ENCODE measurements around the gene PRB3.

DNA sequence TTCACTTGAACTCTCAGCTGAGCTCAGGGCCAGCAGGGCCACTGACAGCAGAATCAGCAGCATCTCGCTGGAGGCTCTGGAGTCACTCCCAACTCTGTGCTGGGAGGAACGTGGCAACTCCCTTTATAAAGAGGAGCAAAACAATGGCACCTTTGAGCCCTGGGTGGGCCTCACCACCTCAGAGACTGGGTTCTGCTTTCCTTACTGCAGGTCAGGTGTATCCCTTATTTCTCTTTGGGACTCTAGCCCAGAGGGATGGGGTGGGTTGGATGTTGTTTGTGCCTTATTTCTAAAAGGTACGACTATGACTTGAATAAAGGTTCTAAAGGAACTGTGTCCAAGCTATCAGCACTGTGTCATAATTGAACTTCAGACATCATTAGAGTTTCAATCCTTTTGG is 40.8 kb upstream of the PRB3 start, which contains the start of gene PRB4:
- TF ChIP-seq, protein P1, sequence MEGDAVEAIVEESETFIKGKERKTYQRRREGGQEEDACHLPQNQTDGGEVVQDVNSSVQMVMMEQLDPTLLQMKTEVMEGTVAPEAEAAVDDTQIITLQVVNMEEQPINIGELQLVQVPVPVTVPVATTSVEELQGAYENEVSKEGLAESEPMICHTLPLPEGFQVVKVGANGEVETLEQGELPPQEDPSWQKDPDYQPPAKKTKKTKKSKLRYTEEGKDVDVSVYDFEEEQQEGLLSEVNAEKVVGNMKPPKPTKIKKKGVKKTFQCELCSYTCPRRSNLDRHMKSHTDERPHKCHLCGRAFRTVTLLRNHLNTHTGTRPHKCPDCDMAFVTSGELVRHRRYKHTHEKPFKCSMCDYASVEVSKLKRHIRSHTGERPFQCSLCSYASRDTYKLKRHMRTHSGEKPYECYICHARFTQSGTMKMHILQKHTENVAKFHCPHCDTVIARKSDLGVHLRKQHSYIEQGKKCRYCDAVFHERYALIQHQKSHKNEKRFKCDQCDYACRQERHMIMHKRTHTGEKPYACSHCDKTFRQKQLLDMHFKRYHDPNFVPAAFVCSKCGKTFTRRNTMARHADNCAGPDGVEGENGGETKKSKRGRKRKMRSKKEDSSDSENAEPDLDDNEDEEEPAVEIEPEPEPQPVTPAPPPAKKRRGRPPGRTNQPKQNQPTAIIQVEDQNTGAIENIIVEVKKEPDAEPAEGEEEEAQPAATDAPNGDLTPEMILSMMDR (IDR thresholded peaks at IDR 0.05; ENCODE audit: control extremely low read depth in 1 of 3, insufficient read depth in 1 of 3, low read depth in 1 of 3, low read length in 3 of 3), result no peak
- TF ChIP-seq POLR2A (IDR thresholded peaks at IDR 0.05; ENCODE audit: control extremely low read depth in 1 of 2, low read depth in 2 of 2, low read length in 2 of 2) (no peak), RAD21 (IDR thresholded peaks at IDR 0.05 in 1 of 2, conservative IDR thresholded peaks at IDR 0.05 in 1 of 2; ENCODE audit: low read depth in 2 of 2, low read length in 2 of 2) (no peak), TAF1 (IDR thresholded peaks at IDR 0.05; ENCODE audit: low read depth, low read length) (no peak), EZH2 (IDR thresholded peaks at IDR 0.05; ENCODE audit: low read depth, low read length, severe bottlenecking) (no peak), SIN3A (conservative IDR thresholded peaks at IDR 0.05 in 1 of 2, IDR thresholded peaks at IDR 0.05 in 1 of 2; ENCODE audit: low read depth in 1 of 2, low read length in 2 of 2) (no peak), POLR2AphosphoS5 (IDR thresholded peaks at IDR 0.05; ENCODE audit: low read depth, low read length) (no peak), JUND (IDR thresholded peaks at IDR 0.05; ENCODE audit: low read length) (no peak), HDAC6 (IDR thresholded peaks at IDR 0.05; ENCODE audit: low read depth, low read length) (no peak), GABPA (IDR thresholded peaks at IDR 0.05; ENCODE audit: borderline replicate concordance, insufficient read depth, low read length) (no peak), SAP30 (IDR thresholded peaks at IDR 0.05; ENCODE audit: insufficient read depth, insufficient replicate concordance, low read length) (no peak)
- TF ChIP-seq, protein P2, sequence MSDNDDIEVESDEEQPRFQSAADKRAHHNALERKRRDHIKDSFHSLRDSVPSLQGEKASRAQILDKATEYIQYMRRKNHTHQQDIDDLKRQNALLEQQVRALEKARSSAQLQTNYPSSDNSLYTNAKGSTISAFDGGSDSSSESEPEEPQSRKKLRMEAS (IDR thresholded peaks at IDR 0.05), result no peak
- TF ChIP-seq, protein P3, sequence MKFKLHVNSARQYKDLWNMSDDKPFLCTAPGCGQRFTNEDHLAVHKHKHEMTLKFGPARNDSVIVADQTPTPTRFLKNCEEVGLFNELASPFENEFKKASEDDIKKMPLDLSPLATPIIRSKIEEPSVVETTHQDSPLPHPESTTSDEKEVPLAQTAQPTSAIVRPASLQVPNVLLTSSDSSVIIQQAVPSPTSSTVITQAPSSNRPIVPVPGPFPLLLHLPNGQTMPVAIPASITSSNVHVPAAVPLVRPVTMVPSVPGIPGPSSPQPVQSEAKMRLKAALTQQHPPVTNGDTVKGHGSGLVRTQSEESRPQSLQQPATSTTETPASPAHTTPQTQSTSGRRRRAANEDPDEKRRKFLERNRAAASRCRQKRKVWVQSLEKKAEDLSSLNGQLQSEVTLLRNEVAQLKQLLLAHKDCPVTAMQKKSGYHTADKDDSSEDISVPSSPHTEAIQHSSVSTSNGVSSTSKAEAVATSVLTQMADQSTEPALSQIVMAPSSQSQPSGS (IDR thresholded peaks at IDR 0.05; ENCODE audit: low read length), result no peak
- TF ChIP-seq, protein P4, sequence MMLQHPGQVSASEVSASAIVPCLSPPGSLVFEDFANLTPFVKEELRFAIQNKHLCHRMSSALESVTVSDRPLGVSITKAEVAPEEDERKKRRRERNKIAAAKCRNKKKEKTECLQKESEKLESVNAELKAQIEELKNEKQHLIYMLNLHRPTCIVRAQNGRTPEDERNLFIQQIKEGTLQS (IDR thresholded peaks at IDR 0.05; ENCODE audit: insufficient read depth, low read depth, low read length), result no peak
